GM12891 (cell line): Measurements from ENCODE around the gene GEMIN4. TPM values are rescaled to one million over a fixed set of nuclear protein-coding genes. Genes with fewer than 3 reads are reported as not detected.

Source experiments
- DNase-seq: peaks from one replicate; pipeline ENCODE4 v3.0.0; 2011; ENCODE audit warnings: low spot score; ENCODE audit not compliant: insufficient read length
- FAIRE-seq: peaks from 2 replicates; lab custom pipeline; 2011; peaks lifted over from hg19 to GRCh38; lab: Jason Lieb, UNC
- PAX5 ChIP-seq: IDR thresholded peaks from 2 replicates; pipeline ENCODE4 v1.6.1; 2011; ENCODE audit warnings: low read length, moderate library complexity, mild to moderate bottlenecking; ENCODE audit not compliant: insufficient read depth, severe bottlenecking
- POLR2A ChIP-seq: IDR thresholded peaks from 2 replicates; pipeline ENCODE4 v1.6.1; 2011; ENCODE audit warnings: low read depth, low read length, control low read depth
- POLR2AphosphoS5 ChIP-seq: IDR thresholded peaks from 2 replicates; pipeline ENCODE4 v1.6.1; 2011; ENCODE audit warnings: low read depth, low read length, control low read depth
- POU2F2 ChIP-seq: IDR thresholded peaks from 2 replicates; pipeline ENCODE4 v1.6.1; 2011; ENCODE audit warnings: low read depth, mild to moderate bottlenecking, control low read depth, low read length, moderate library complexity
- SPI1 ChIP-seq: IDR thresholded peaks from 2 replicates; pipeline ENCODE4 v1.6.1; 2011; ENCODE audit warnings: low read depth, low read length, control low read depth
- TAF1 ChIP-seq: IDR thresholded peaks from 2 replicates; pipeline ENCODE4 v1.6.1; 2011; ENCODE audit warnings: low read depth, low read length, control low read depth
- polyA plus RNA-seq: library from polyadenylated mRNA; unstranded; fragments of >200 nt; gene quantifications from one replicate; pipeline ENCODE4 v1.2.1, GENCODE V29; 2012; ENCODE audit warnings: low read depth, missing spikeins, inconsistent platforms; ENCODE audit not compliant: missing spikeins

GEMIN4 gene
- 21.8 TPM for polyA plus RNA-seq

DNA sequence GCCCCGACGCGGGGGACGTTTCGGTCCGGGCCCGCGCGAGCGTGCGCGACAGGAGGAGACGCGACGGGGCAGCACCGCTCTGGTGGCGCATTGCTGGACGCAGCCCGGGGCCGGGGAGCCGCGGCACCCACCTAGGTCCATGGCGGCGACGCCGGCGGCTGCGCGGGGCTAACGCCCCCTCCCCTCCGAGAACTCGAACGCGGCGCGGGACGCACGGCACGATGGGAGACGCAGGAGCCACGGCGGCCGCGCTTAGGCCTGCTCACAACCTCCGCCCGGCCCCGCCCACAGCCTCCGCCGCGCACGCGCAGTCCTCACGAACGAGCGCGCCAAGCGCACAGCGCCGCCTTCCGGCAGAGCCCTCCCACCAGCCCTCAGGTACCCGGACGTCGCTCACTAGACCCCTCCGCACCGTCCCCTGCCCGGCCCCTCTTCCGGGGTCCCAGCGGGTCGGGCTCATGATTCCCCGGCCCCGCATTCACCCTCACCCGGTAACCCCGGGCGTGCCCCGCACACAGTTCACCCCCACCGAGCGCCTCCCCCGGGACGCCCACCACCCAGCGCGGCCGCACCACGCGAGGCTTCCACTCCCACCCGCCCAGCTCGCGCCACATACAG is at the start of gene GEMIN4:
Gene GEMIN4 (minus strand): TSS at position 263 of the 618 bp plus-strand sequence. CDS start 122 bp downstream, at position 141.
- TF ChIP-seq POU2F2 (no peak), TAF1 (peak; percentile 63; the same call in 1 of the 2 replicates), POLR2A (peak; percentile 73), POLR2AphosphoS5 (peak; percentile 71)
- FAIRE-seq, result peak; percentile 99
- DNase-seq, result peak; percentile 96

DNA sequence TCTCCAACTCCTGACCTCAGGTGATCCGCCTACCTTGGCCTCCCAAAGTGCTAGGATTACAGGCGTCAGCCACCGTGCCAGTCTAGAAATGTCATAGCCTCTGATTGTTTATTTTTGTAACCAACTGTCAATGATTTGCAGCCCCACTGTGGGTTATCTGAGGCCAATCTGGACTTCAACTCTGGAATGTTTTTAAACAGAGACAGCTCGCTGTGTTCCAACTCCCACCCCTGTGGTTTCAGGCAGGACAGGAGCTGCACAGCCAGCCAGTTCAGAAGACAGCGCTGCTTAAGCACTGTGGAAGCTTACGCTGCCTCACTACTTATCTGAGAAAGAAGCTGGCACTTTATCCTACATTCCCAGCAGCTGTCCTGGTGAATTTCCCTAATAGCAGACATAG is 49.6 kb upstream of the GEMIN4 start:
- no peak for TF ChIP-seq TAF1
- TF ChIP-seq POLR2A, result no peak
- TF ChIP-seq SPI1, result no peak
- TF ChIP-seq PAX5, result no peak
- no peak for TF ChIP-seq POLR2AphosphoS5
- TF ChIP-seq POU2F2, result no peak
- DNase-seq (no peak), FAIRE-seq (no peak)

GRCh38 chr17:800446-801242 is 48.6 kb upstream of the GEMIN4 start:
- FAIRE-seq, result no peak
- TF ChIP-seq SPI1 (no peak), PAX5 (no peak), POLR2A (no peak), POLR2AphosphoS5 (no peak), POU2F2 (no peak), TAF1 (no peak)
- DNase-seq, result no peak

GRCh38 chr17:799261-799660 is 47.2 kb upstream of the GEMIN4 start:
- FAIRE-seq (no peak), DNase-seq (no peak)
- TF ChIP-seq POLR2A (no peak), SPI1 (no peak), PAX5 (no peak), POU2F2 (no peak), POLR2AphosphoS5 (no peak), TAF1 (no peak)

DNA sequence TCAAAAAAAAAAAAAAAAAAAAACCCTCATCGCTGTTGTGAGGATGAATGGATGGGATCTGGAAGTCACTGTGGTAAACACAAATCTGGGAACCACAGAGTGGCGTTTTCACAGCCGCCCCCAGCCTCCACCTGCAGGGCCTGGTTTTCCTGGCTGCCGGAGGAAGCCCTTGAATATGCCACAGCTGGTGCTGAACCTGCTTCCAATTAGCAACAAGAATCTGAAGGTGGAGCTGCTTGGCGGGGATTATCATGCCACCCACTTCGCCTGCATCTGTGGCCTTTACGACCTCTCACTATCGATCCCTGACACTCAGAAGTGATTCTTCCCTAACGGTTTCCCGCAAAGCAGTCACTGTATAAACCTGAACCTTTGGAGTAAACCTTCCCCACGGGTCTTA is 46.2 kb upstream of the GEMIN4 start:
- TF ChIP-seq POLR2AphosphoS5 (no peak), POU2F2 (no peak), SPI1 (no peak), TAF1 (no peak)
- FAIRE-seq (no peak), DNase-seq (no peak)

- TF ChIP-seq POU2F2 (no peak), POLR2AphosphoS5 (no peak), PAX5 (no peak), SPI1 (no peak), TAF1 (no peak), POLR2A (no peak)
- DNase-seq (no peak), FAIRE-seq (no peak)
Observed at GRCh38 chr17:797236-797840, 45.3 kb upstream of the GEMIN4 start.

- DNase-seq (no peak), FAIRE-seq (no peak)
- TF ChIP-seq PAX5, result no peak
- no peak for TF ChIP-seq SPI1
- TF ChIP-seq POLR2AphosphoS5, result no peak
- TF ChIP-seq TAF1, result no peak
- TF ChIP-seq POLR2A, result no peak
- TF ChIP-seq POU2F2, result no peak
Observed at GRCh38 chr17:796609-797008, 44.5 kb upstream of the GEMIN4 start.

GRCh38 chr17:795721-796120 is 43.7 kb upstream of the GEMIN4 start:
- DNase-seq (no peak), FAIRE-seq (no peak)
- TF ChIP-seq TAF1 (no peak), SPI1 (no peak), POLR2A (no peak)

- TF ChIP-seq SPI1 (no peak), PAX5 (no peak), TAF1 (no peak), POLR2A (no peak), POU2F2 (no peak), POLR2AphosphoS5 (no peak)
- DNase-seq, result no peak
- FAIRE-seq, result no peak
Observed at GRCh38 chr17:795276-795675, 43.2 kb upstream of the GEMIN4 start.
